ENCODE data around the gene OVCA2.

DNA sequence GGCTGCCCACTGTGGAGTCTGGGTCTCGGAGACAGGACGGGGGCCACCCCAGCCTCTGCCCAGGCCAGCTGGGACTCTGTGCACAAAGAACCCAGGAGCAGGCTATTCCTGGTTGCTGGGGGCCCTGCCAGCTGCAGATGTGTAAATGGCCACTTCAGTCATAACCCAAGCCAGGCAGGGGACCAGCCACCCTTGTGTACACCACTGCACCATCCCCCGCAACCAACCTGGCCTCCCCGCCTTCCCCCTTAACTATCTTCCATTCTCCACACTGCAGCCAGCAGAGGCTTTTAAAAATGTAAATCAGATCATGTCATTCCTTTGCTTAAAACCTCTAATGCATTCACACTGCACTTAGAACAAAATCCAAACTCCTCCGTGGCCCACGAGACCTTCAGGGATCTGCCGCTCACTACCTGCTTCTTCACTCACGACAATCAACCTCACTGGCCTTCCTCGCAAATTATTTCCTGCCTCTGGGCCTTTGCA, 45.0 kb upstream of the OVCA2 start:
- TF ChIP-seq, protein P1, sequence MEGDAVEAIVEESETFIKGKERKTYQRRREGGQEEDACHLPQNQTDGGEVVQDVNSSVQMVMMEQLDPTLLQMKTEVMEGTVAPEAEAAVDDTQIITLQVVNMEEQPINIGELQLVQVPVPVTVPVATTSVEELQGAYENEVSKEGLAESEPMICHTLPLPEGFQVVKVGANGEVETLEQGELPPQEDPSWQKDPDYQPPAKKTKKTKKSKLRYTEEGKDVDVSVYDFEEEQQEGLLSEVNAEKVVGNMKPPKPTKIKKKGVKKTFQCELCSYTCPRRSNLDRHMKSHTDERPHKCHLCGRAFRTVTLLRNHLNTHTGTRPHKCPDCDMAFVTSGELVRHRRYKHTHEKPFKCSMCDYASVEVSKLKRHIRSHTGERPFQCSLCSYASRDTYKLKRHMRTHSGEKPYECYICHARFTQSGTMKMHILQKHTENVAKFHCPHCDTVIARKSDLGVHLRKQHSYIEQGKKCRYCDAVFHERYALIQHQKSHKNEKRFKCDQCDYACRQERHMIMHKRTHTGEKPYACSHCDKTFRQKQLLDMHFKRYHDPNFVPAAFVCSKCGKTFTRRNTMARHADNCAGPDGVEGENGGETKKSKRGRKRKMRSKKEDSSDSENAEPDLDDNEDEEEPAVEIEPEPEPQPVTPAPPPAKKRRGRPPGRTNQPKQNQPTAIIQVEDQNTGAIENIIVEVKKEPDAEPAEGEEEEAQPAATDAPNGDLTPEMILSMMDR (conservative IDR thresholded peaks at IDR 0.05; ENCODE audit: low read length): no peak
- TF ChIP-seq EZH2phosphoT487 (IDR thresholded peaks at IDR 0.05; ENCODE audit: borderline replicate concordance): no peak
